Measurements from ENCODE around the gene SHISA5. TPM values are rescaled to one million over a fixed set of nuclear protein-coding genes. Genes with fewer than 3 reads are reported as not detected.

The SHISA5 gene
- total and polyA plus RNA-seq, 2 donors from 2014 or later = 157 to 214 TPM

DNA sequence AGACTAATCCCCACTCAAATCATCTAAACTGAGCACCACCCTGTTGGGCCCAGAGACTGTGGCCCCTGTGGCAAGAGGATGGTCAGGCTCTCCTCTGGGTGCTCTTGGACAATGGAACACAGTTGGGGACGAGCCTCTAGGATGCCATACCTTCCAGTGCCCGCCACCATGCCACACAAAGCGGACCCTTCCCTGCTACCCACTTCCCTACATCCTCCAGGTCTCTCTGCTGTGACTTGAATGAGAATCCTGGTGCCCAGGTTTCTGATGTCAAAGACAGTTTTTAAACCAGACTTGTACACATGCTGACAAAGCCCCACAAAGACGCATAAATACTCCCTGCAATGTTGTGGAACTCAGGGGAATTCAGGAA is 68.8 kb downstream of the SHISA5 start:
- Histone ChIP-seq H3K9me3 (ENCODE audit: control insufficient read depth in 2 of 3, insufficient read depth in 1 of 3, low read length in 3 of 3) (no peaks in the 10 kb centered on the region), H3K4me1 (ENCODE audit: control insufficient read depth in 2 of 3, insufficient read depth in 2 of 3, low read depth in 1 of 3, low read length in 3 of 3) (peaks cover 3 to 42% (median 37%) of the 10 kb centered on the region in 3 donors), H3K4me3 (ENCODE audit: low read length in 3 of 3) (no peak overlapping the region), H3K36me3 (ENCODE audit: control insufficient read depth in 2 of 3, insufficient read depth in 3 of 3, low read length in 3 of 3) (no peaks in the 10 kb centered on the region), H3K9ac (ENCODE audit: low read length in 3 of 3) (peak overlapping the region in 1 of 3 donors; percentile 63), H3K27me3 (ENCODE audit: control insufficient read depth, insufficient read depth, low read length) (no peaks in the 10 kb centered on the region), H3K27ac (ENCODE audit: low read depth in 2 of 2, low read length in 2 of 2) (peak overlapping the region; percentile 20 to 84)
- intact Hi-C loops (cut with DNase I) = loop anchor here (5.0 to 10.0 kb wide), 2 partner anchors 33 to 160 kb away; no protein-coding TSS in a partner anchor
- FAIRE-seq (no peak), DNase-seq (no peak)
- TF ChIP-seq CTCF (IDR thresholded peaks at IDR 0.05; ENCODE audit: borderline replicate concordance, extremely low read depth, insufficient read depth) = no peak

DNA sequence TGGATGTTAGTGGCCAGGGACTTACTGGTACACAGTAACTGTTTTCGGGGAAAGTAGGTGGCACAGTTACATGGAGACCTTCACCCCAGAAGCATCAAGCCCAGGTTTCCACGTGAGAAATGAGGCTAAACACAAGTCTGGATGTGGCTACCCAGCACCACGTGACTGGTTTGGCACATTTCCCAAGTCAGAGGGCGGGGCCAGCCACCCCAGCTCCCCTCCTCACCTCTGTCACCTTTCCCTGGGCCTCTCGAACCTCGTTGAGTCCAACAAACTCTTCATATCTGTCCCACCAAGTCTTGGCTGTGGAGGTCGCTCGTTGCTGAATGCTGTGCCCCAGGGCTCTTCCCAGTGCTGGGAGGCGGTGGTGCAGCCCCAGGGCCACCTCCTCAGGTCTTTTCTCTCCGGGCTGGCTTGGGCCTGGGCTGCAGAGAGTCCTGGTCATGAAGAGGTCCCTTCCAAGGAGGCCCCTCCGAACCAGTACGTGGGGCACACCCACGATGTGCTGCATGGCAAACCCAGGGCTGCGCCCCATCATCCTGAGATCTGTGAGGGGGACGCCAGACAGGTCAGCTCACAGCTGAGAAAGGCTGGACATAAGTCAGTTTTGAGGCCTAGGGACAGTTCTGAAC is 69.3 kb downstream of the SHISA5 start:
- peak overlapping the region in 1 of 3 donors; percentile 63 for H3K9ac ChIP-seq (ENCODE audit: low read length in 3 of 3)
- H3K27ac ChIP-seq (ENCODE audit: low read depth in 2 of 2, low read length in 2 of 2) = peak overlapping the region; percentile 78 to 84
- peaks cover 3 to 44% (median 36%) of the 10 kb centered on the region in 3 donors for H3K4me1 ChIP-seq (ENCODE audit: control insufficient read depth in 2 of 3, insufficient read depth in 2 of 3, low read depth in 1 of 3, low read length in 3 of 3)
- peak overlapping the region in 1 of 3 donors; percentile 22 for H3K4me3 ChIP-seq (ENCODE audit: low read length in 3 of 3)
- H3K9me3 ChIP-seq (ENCODE audit: control insufficient read depth in 2 of 3, insufficient read depth in 1 of 3, low read length in 3 of 3) = no peaks in the 10 kb centered on the region
- DNase-seq (no peak), FAIRE-seq (no peak)
- H3K27me3 ChIP-seq (ENCODE audit: control insufficient read depth, insufficient read depth, low read length) = no peaks in the 10 kb centered on the region
- TF ChIP-seq CTCF (IDR thresholded peaks at IDR 0.05; ENCODE audit: borderline replicate concordance, extremely low read depth, insufficient read depth) = no peak
- H3K36me3 ChIP-seq (ENCODE audit: control insufficient read depth in 2 of 3, insufficient read depth in 3 of 3, low read length in 3 of 3) = no peaks in the 10 kb centered on the region
- intact Hi-C loops (cut with DNase I) = loop anchor here (5.0 to 10.0 kb wide), 2 partner anchors 32 to 160 kb away; no protein-coding TSS in a partner anchor

DNA sequence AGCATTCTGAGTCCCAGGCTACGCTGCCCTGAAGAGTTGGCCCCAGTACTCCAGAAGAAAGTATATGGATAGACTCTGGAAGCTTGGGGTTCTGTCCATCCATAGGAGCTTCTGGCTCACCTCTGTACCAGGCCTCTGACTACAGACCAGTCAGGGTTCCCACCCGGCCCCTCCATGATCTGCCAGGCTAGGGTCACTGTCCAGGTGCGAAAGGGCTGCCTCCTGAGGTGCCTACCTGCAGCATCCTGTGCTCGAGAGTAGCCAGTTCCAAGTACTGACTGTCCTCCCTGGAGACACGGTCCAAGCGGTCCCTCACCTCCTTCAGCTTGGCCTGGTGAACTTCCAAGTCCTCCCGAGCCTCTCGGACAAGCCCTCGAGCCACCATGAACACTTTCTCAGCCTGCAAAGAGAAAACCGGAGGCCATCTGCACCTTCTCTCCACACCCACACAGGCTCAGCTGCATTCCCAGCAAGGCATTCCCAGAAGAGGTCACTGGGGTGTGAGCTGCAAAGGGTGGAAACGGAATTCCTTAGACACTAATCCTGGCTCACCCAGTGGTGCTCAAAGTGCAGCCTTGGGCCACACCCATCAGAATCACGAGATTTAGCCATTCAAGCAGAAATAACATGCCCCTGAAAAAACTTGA is 70.4 kb downstream of the SHISA5 start:
- peaks cover 3 to 44% (median 32%) of the 10 kb centered on the region in 3 donors for H3K4me1 ChIP-seq (ENCODE audit: control insufficient read depth in 2 of 3, insufficient read depth in 2 of 3, low read depth in 1 of 3, low read length in 3 of 3)
- no peaks in the 10 kb centered on the region for H3K36me3 ChIP-seq (ENCODE audit: control insufficient read depth in 2 of 3, insufficient read depth in 3 of 3, low read length in 3 of 3)
- intact Hi-C loops (cut with DNase I) = loop anchor here (10.0 kb wide), 1 partner anchor 159 kb away; no protein-coding TSS in a partner anchor
- H3K27me3 ChIP-seq (ENCODE audit: control insufficient read depth, insufficient read depth, low read length) = no peaks in the 10 kb centered on the region
- FAIRE-seq (no peak), DNase-seq (peak in 4 of 5 donors; percentile 53 to 78 (median 66))
- peak overlapping the region in 1 of 3 donors; percentile 17 for H3K9ac ChIP-seq (ENCODE audit: low read length in 3 of 3)
- TF ChIP-seq CTCF (IDR thresholded peaks at IDR 0.05; ENCODE audit: borderline replicate concordance, extremely low read depth, insufficient read depth) = no peak
- no peaks in the 10 kb centered on the region for H3K9me3 ChIP-seq (ENCODE audit: control insufficient read depth in 2 of 3, insufficient read depth in 1 of 3, low read length in 3 of 3)
- H3K27ac ChIP-seq (ENCODE audit: low read depth in 2 of 2, low read length in 2 of 2) = peak overlapping the region; percentile 78 to 84
- H3K4me3 ChIP-seq (ENCODE audit: low read length in 3 of 3) = peak overlapping the region; percentile 22 to 62 (median 24)
